Measurements from ENCODE around the gene LYST. TPM values are rescaled to one million over a fixed set of nuclear protein-coding genes. Genes with fewer than 3 reads are reported as not detected.

LYST gene
- total RNA-seq, 4 donors from 2014 or later, result 12.3 to 36.6 (median 21.0) TPM

GRCh38 chr1:235708390-235708962 is 158.2 kb downstream of the LYST start:
- peaks cover 0 to 8% (median 0%) of the 10 kb centered on the region in 3 donors for H3K4me1 ChIP-seq
- no peaks in the 10 kb centered on the region for H3K9me3 ChIP-seq
- intact Hi-C loops (cut with DNase I), result no loop called here
- H3K4me3 ChIP-seq, result no peak overlapping the region
- H3K27me3 ChIP-seq, result no peaks in the 10 kb centered on the region
- peak overlapping the region in 1 of 4 donors; percentile 25 for H3K27ac ChIP-seq
- TF ChIP-seq POLR2A (IDR thresholded peaks at IDR 0.05), result no peak
- TF ChIP-seq CTCF (IDR thresholded peaks at IDR 0.05), result no peak
- DNase-seq, result no peak
- peaks cover 0 to 83% (median 0%) of the 10 kb centered on the region in 3 donors for H3K36me3 ChIP-seq
- WGBS, 2 donors, result 56 to 59% methylated on average over 4 of the region's 4 CpGs

- no peak overlapping the region for H3K27ac ChIP-seq
- no peak overlapping the region for H3K4me3 ChIP-seq
- no peaks in the 10 kb centered on the region for H3K9me3 ChIP-seq
- no peaks in the 10 kb centered on the region for H3K27me3 ChIP-seq
- 82 to 88% methylated on average over 2 of the region's 2 CpGs for WGBS, 2 donors
- intact Hi-C loops (cut with DNase I), result no loop called here
- peaks cover 0 to 8% (median 0%) of the 10 kb centered on the region in 3 donors for H3K4me1 ChIP-seq
- peaks cover 0 to 99% (median 0%) of the 10 kb centered on the region in 3 donors for H3K36me3 ChIP-seq
- TF ChIP-seq CTCF (IDR thresholded peaks at IDR 0.05), result no peak
- DNase-seq, result no peak
These were observed 163.2 kb downstream of the LYST start for GRCh38 chr1:235703506-235703905.

GRCh38 chr1:235702412-235702811 is 164.3 kb downstream of the LYST start:
- H3K4me1 ChIP-seq, result peaks cover 0 to 8% (median 0%) of the 10 kb centered on the region in 3 donors
- H3K36me3 ChIP-seq, result peaks cover 0 to 99% (median 0%) of the 10 kb centered on the region in 3 donors
- WGBS, 2 donors, result 87 to 90% methylated on average over 9 of the region's 9 CpGs
- H3K9me3 ChIP-seq, result no peaks in the 10 kb centered on the region
- TF ChIP-seq CTCF (IDR thresholded peaks at IDR 0.05) (no peak), POLR2A (IDR thresholded peaks at IDR 0.05) (no peak)
- DNase-seq, result no peak
- H3K27ac ChIP-seq, result no peak overlapping the region
- no peak overlapping the region for H3K4me3 ChIP-seq
- no peaks in the 10 kb centered on the region for H3K27me3 ChIP-seq
- intact Hi-C loops (cut with DNase I), result no loop called here

GRCh38 chr1:235697508-235697907 is 169.2 kb downstream of the LYST start:
- intact Hi-C loops (cut with DNase I), result no loop called here
- H3K36me3 ChIP-seq, result peaks cover 0 to 100% (median 10%) of the 10 kb centered on the region in 3 donors
- no peaks in the 10 kb centered on the region for H3K4me1 ChIP-seq
- WGBS, 2 donors, result 74 to 81% methylated on average over 2 of the region's 2 CpGs
- no peaks in the 10 kb centered on the region for H3K27me3 ChIP-seq
- no peaks in the 10 kb centered on the region for H3K9me3 ChIP-seq
- TF ChIP-seq POLR2A (IDR thresholded peaks at IDR 0.05) (no peak), CTCF (IDR thresholded peaks at IDR 0.05) (no peak)
- no peak for DNase-seq
- no peak overlapping the region for H3K27ac ChIP-seq
- no peak overlapping the region for H3K4me3 ChIP-seq

GRCh38 chr1:235689356-235689755 is 177.3 kb downstream of the LYST start:
- 94 to 97% methylated on average over 4 of the region's 4 CpGs for WGBS, 2 donors
- no peak overlapping the region for H3K27ac ChIP-seq
- DNase-seq, result no peak
- H3K36me3 ChIP-seq, result peaks cover 0 to 81% (median 0%) of the 10 kb centered on the region in 3 donors
- intact Hi-C loops (cut with DNase I), result no loop called here
- H3K4me1 ChIP-seq, result no peaks in the 10 kb centered on the region
- TF ChIP-seq CTCF (IDR thresholded peaks at IDR 0.05), result no peak
- no peak for TF ChIP-seq POLR2A (IDR thresholded peaks at IDR 0.05)
- H3K27me3 ChIP-seq, result no peaks in the 10 kb centered on the region
- H3K4me3 ChIP-seq, result no peak overlapping the region
- H3K9me3 ChIP-seq, result no peaks in the 10 kb centered on the region
